DMS 273 treated with DMSO at 0.1 percent for 48 hours (cell line): ENCODE measurements around the gene CCL13.

ENCODE experiments used
- DNase-seq: peaks from one replicate; lab custom pipeline; 2025; lab: John Stamatoyannopoulos, UW

The CCL13 gene

GRCh38 chr17:34363183-34363661 lies 6.9 kb downstream of the CCL13 start, which contains the start of gene CCL1:
Gene CCL1 (minus strand): TSS chr17:34363233. CDS start chr17:34363161, 72 bp downstream.
- no peak for DNase-seq

- no peak for DNase-seq
Measured at GRCh38 chr17:34364751-34365150, 8.5 kb downstream of the CCL13 start.

GRCh38 chr17:34365340-34365739 lies 9.1 kb downstream of the CCL13 start:
- no peak for DNase-seq

- no peak for DNase-seq
Measured at GRCh38 chr17:34366010-34366409, 9.7 kb downstream of the CCL13 start.

GRCh38 chr17:34366529-34367107 lies 10.3 kb downstream of the CCL13 start:
- no peak for DNase-seq

GRCh38 chr17:34367486-34368195 lies 11.4 kb downstream of the CCL13 start:
- no peak for DNase-seq

- DNase-seq = no peak
Measured at GRCh38 chr17:34368196-34368945, 12.1 kb downstream of the CCL13 start.

- DNase-seq = no peak
Measured at GRCh38 chr17:34368946-34369500, 12.7 kb downstream of the CCL13 start.

- no peak for DNase-seq
Measured at GRCh38 chr17:34369571-34369970, 13.3 kb downstream of the CCL13 start.

- no peak for DNase-seq
Measured at GRCh38 chr17:34370376-34370996, 14.2 kb downstream of the CCL13 start.

GRCh38 chr17:34370997-34371395 lies 14.7 kb downstream of the CCL13 start:
- DNase-seq = no peak

GRCh38 chr17:34371405-34372100 lies 15.3 kb downstream of the CCL13 start:
- no peak for DNase-seq

- no peak for DNase-seq
Measured at GRCh38 chr17:34374457-34374856, 18.2 kb downstream of the CCL13 start.

- DNase-seq = no peak
Measured at GRCh38 chr17:34375426-34375997, 19.2 kb downstream of the CCL13 start.

- no peak for DNase-seq
Measured at GRCh38 chr17:34377078-34377823, 21.0 kb downstream of the CCL13 start.

GRCh38 chr17:34378664-34379101 lies 22.4 kb downstream of the CCL13 start:
- DNase-seq = no peak

GRCh38 chr17:34379868-34380267 lies 23.6 kb downstream of the CCL13 start:
- no peak for DNase-seq

GRCh38 chr17:34382621-34383124 lies 26.4 kb downstream of the CCL13 start:
- no peak for DNase-seq

- no peak for DNase-seq
Measured at GRCh38 chr17:34383216-34383615, 26.9 kb downstream of the CCL13 start.

- DNase-seq = no peak
Measured at GRCh38 chr17:34384271-34384670, 28.0 kb downstream of the CCL13 start.
